GM23338 (cell line): ENCODE data around the gene ABCB11. TPM values are rescaled to one million over a fixed set of nuclear protein-coding genes. Genes with fewer than 3 reads are reported as not detected.

ENCODE experiments used
- ATAC-seq: fragments of 200-7000 bp; cut with Tn5 transposase; 3 replicates; pipeline ENCODE4 v1.9.1; 2020
- DNase-seq: peaks from one replicate; pipeline ENCODE4 v3.0.0-alpha.2; 2015; ENCODE audit warnings: low spot score
- H2AFZ ChIP-seq: fragments of 200-600 bp; sonication (generic); 2 replicates; pipeline ENCODE4 v1.8.0; 2016; ENCODE audit warnings: antibody characterized with exemption, mild to moderate bottlenecking, moderate library complexity
- H3F3A ChIP-seq: fragments of 200-600 bp; sonication (generic); replicated peaks from 2 replicates; pipeline ENCODE4 v1.8.0; 2017; ENCODE audit warnings: antibody characterized with exemption, mixed run types, low read depth
- H3K27ac ChIP-seq: fragments of 200-600 bp; sonication (generic); 2 replicates; pipeline ENCODE4 v1.6.1; 2016; ENCODE audit warnings: low read depth
- H3K27me3 ChIP-seq: fragments of 200-600 bp; sonication (generic); 2 replicates; pipeline ENCODE4 v1.8.0; 2016; ENCODE audit warnings: mild to moderate bottlenecking, mixed run types, moderate library complexity; ENCODE audit not compliant: insufficient read depth
- H3K36me3 ChIP-seq: fragments of 200-600 bp; sonication (generic); 2 replicates; pipeline ENCODE4 v1.8.0; 2016; ENCODE audit warnings: mild to moderate bottlenecking; ENCODE audit not compliant: insufficient read depth
- H3K4me1 ChIP-seq: fragments of 200-600 bp; sonication (generic); 2 replicates; pipeline ENCODE4 v1.8.0; 2016; ENCODE audit warnings: mild to moderate bottlenecking, moderate library complexity; ENCODE audit not compliant: insufficient read depth
- H3K4me2 ChIP-seq: fragments of 200-600 bp; sonication (generic); 2 replicates; pipeline ENCODE4 v1.7.1; 2017; ENCODE audit warnings: mixed run types
- H3K4me3 ChIP-seq: fragments of 200-600 bp; sonication (generic); 2 replicates; pipeline ENCODE4 v1.6.1; 2016; ENCODE audit warnings: mixed run types
- H3K79me2 ChIP-seq: fragments of 200-600 bp; sonication (generic); replicated peaks from 2 replicates; pipeline ENCODE4 v1.8.0; 2017; ENCODE audit warnings: mild to moderate bottlenecking; ENCODE audit not compliant: insufficient read depth
- H3K9me2 ChIP-seq: fragments of 200-600 bp; sonication (generic); 2 replicates; pipeline ENCODE4 v1.8.0; 2017; ENCODE audit not compliant: insufficient read depth
- H4K20me1 ChIP-seq: fragments of 200-600 bp; sonication (generic); replicated peaks from 2 replicates; pipeline ENCODE4 v1.8.0; 2017; ENCODE audit warnings: mild to moderate bottlenecking; ENCODE audit not compliant: insufficient read depth
- H3K27ac Mint-ChIP-seq: 2 replicates; pipeline ENCODE4 v1.8.0; 2020; ENCODE audit warnings: inconsistent platforms, mild to moderate bottlenecking, moderate library complexity, mixed read lengths
- H3K27me3 Mint-ChIP-seq: 3 replicates; pipeline ENCODE4 v1.8.0; 2022; ENCODE audit warnings: low read depth, mild to moderate bottlenecking, moderate library complexity, mixed read lengths, inconsistent platforms; ENCODE audit not compliant: insufficient read depth, poor library complexity
- H3K36me3 Mint-ChIP-seq: 3 replicates; pipeline ENCODE4 v1.8.0; 2021; ENCODE audit warnings: low read depth, mild to moderate bottlenecking, inconsistent platforms, moderate library complexity, mixed read lengths
- H3K4me1 Mint-ChIP-seq: 3 replicates; pipeline ENCODE4 v1.8.0; 2020; ENCODE audit warnings: mild to moderate bottlenecking, inconsistent platforms, mixed read lengths
- H3K4me3 Mint-ChIP-seq: 3 replicates; pipeline ENCODE4 v1.8.0; 2021; ENCODE audit warnings: moderate library complexity, mild to moderate bottlenecking, inconsistent platforms, mixed read lengths
- H3K9me3 Mint-ChIP-seq: 3 replicates; pipeline ENCODE4 v1.8.0; 2020; ENCODE audit warnings: moderate library complexity, mild to moderate bottlenecking, inconsistent platforms, mixed read lengths
- EZH2 ChIP-seq: fragments of 200-600 bp; sonication (generic); IDR thresholded peaks from one replicate; pipeline ENCODE4 v1.8.0; 2017; ENCODE audit warnings: antibody characterized with exemption, mild to moderate bottlenecking, low read depth; ENCODE audit not compliant: unreplicated experiment
- EZH2phosphoT487 ChIP-seq: fragments of 200-600 bp; sonication (generic); IDR thresholded peaks from one replicate; pipeline ENCODE4 v1.8.1; 2018; ENCODE audit warnings: antibody characterized with exemption; ENCODE audit not compliant: unreplicated experiment
- JUNB ChIP-seq: IDR thresholded peaks from one replicate; pipeline ENCODE4 v1.6.1; 2016; ENCODE audit warnings: antibody characterized with exemption; ENCODE audit not compliant: unreplicated experiment
- POLR2AphosphoS5 ChIP-seq: IDR thresholded peaks from 2 replicates; pipeline ENCODE4 v1.6.1; 2016; ENCODE audit warnings: antibody characterized with exemption, low read depth
- REST ChIP-seq: IDR thresholded peaks from one replicate; pipeline ENCODE4 v1.6.1; 2018; ENCODE audit warnings: antibody characterized with exemption; ENCODE audit not compliant: unreplicated experiment
- STAT1 ChIP-seq: IDR thresholded peaks from one replicate; pipeline ENCODE4 v1.6.1; 2016; ENCODE audit warnings: antibody characterized with exemption; ENCODE audit not compliant: unreplicated experiment
- ZNF114 ChIP-seq: fragments of 250-450 bp; sonication (Bioruptor Pico); IDR thresholded peaks from 2 replicates; pipeline ENCODE4 v1.5.0; 2020; ENCODE audit warnings: mild to moderate bottlenecking, moderate library complexity
- ZNF331 ChIP-seq: fragments of 250-450 bp; sonication (Bioruptor Pico); IDR thresholded peaks from 2 replicates; pipeline ENCODE4 v1.5.0; 2020; ENCODE audit warnings: low read depth, mild to moderate bottlenecking, moderate library complexity
- polyA plus RNA-seq: library from polyadenylated mRNA; unstranded; fragments of >200 nt; fragmentation: Nextera tagmentation; extraction: Ambion mirVana; gene quantifications from 2 replicates; pipeline ENCODE4 v1.2.1, GENCODE V29; 2016
- total RNA-seq: library from RNA; depleted of rRNA; stranded (reverse); fragments of >200 nt; shearing (Covaris generic); gene quantifications from 2 replicates; pipeline ENCODE4 v1.2.3, GENCODE V29; 2014
- TF ChIP-seq, protein P1 (sequence below): IDR thresholded peaks from 2 replicates; pipeline ENCODE4 v1.6.1; 2016; ENCODE audit warnings: antibody characterized with exemption
- TF ChIP-seq, protein P2 (sequence below), 2 experiments: fragments of 200-600 bp in 1 of 2; sonication (generic) in 1 of 2; conservative IDR thresholded peaks; 2 replicates each; pipeline versions ENCODE4 v1.5.1 to v1.6.1; 2016 to 2017; ENCODE audit warnings: antibody characterized with exemption in 2 of 2, low read depth in 2 of 2, mild to moderate bottlenecking in 2 of 2, moderate library complexity in 1 of 2

The ABCB11 gene
- total and polyA plus RNA-seq, 2 experiments from 2014 or later: not detected

DNA sequence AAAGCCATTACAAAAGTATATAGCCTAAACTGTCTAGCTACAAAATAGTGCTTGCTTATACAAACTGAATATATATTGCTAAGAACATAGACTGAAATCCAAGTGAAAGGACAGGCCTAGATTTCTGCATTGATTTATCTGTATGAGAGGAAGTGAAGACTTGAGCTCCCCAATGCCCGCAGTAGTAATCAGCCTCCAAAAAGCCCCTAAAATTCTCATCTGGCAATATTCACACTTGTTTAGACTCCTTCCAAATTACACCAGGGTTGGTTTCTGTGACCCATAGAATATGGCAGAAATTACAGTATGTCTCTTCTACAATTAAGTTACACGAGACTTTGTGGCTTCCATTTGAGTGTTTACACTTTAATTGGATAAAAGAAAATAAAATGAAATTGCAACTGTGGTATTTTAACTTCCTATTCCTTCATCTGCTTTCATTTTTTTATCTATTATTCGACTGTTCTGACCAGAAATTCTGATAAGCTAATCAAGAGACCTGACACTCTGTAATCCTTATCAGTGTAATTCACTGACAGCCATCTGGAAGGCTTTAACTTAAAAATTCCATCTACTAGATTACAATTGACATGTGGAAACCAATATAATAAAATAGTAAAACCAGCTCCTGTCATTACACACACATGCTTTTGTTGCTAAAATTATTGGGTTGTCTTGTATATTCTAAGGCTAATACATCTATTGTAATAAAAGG is 21.1 kb downstream of the ABCB11 start:
- Histone ChIP-seq H2AFZ (no peak overlapping the region), H3K36me3 (no peaks in the 10 kb centered on the region), H3K4me2 (no peak overlapping the region), H3K4me1 (0 out of 2 replicates have a peak, but pooled peaks cover 6% of the 10 kb centered on the region), H3K9me2 (peaks cover under 1% of the 10 kb centered on the region; the same call in 1 of the 2 replicates), H3K4me3 (no peak overlapping the region), H3K27me3 (no peaks in the 10 kb centered on the region), H3K79me2 (no peaks in the 10 kb centered on the region), H3F3A (no peaks in the 10 kb centered on the region), H4K20me1 (no peaks in the 10 kb centered on the region), H3K27ac (no peak overlapping the region)
- DNase-seq (no peak), ATAC-seq (no peak)
- no peak overlapping the region for H3K4me3 Mint-ChIP-seq
- H3K27me3 Mint-ChIP-seq: no peaks in the 10 kb centered on the region
- no peak for TF ChIP-seq EZH2
- no peak for TF ChIP-seq EZH2phosphoT487
- no peak for TF ChIP-seq JUNB
- TF ChIP-seq, protein P1, sequence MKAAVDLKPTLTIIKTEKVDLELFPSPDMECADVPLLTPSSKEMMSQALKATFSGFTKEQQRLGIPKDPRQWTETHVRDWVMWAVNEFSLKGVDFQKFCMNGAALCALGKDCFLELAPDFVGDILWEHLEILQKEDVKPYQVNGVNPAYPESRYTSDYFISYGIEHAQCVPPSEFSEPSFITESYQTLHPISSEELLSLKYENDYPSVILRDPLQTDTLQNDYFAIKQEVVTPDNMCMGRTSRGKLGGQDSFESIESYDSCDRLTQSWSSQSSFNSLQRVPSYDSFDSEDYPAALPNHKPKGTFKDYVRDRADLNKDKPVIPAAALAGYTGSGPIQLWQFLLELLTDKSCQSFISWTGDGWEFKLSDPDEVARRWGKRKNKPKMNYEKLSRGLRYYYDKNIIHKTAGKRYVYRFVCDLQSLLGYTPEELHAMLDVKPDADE: no peak
- no peak for TF ChIP-seq ZNF114
- TF ChIP-seq ZNF331 (CRISPR knock-in tag): no peak
- no peaks in the 10 kb centered on the region for H3K36me3 Mint-ChIP-seq
- H3K9me3 Mint-ChIP-seq: no peaks in the 10 kb centered on the region
- no peak overlapping the region for H3K27ac Mint-ChIP-seq
- H3K4me1 Mint-ChIP-seq: peaks cover 7% of the 10 kb centered on the region; the same call in 2 of the 3 replicates

DNA sequence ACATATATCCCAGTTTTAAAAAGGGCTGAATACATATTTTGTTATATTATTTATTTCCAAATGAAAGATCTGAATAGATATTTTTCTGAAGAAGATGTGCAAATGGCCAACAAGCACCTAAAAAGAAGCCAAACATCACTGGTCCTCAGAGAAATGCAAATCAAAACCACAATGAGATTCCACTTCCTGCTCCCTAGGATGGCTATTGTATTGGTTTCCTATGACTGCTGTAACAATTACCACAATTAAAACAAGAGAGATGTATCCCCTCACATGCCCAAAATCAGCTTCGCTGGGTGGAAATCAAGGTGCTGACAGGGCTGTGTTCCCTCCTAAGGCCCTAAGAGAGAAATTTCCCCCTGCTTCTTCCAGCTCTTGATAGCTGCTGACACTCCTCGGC is 23.2 kb downstream of the ABCB11 start:
- DNase-seq (peak; percentile 4), ATAC-seq (no peak)
- H3K27me3 ChIP-seq: no peaks in the 10 kb centered on the region
- 0 out of 2 replicates have a peak, but pooled peaks cover 6% of the 10 kb centered on the region for H3K4me1 ChIP-seq
- H3K27ac ChIP-seq: no peak overlapping the region
- H3F3A ChIP-seq: no peaks in the 10 kb centered on the region
- no peaks in the 10 kb centered on the region for H3K36me3 ChIP-seq
- Mint-ChIP-seq H3K4me1 (peaks cover 7% of the 10 kb centered on the region; the same call in 2 of the 3 replicates), H3K4me3 (no peak overlapping the region), H3K27ac (no peak overlapping the region), H3K27me3 (peaks cover 2% of the 10 kb centered on the region), H3K36me3 (no peaks in the 10 kb centered on the region), H3K9me3 (no peaks in the 10 kb centered on the region)
- H3K4me2 ChIP-seq: no peak overlapping the region
- H4K20me1 ChIP-seq: no peaks in the 10 kb centered on the region
- H3K9me2 ChIP-seq: peaks cover 3% of the 10 kb centered on the region; the same call in 1 of the 2 replicates
- no peak overlapping the region for H3K4me3 ChIP-seq
- H3K79me2 ChIP-seq: no peaks in the 10 kb centered on the region
- no peak overlapping the region for H2AFZ ChIP-seq
- TF ChIP-seq EZH2 (no peak), ZNF114 (no peak), POLR2AphosphoS5 (no peak), EZH2phosphoT487 (no peak), STAT1 (no peak), REST (no peak)
- TF ChIP-seq, protein P1: no peak
- TF ChIP-seq, protein P2, sequence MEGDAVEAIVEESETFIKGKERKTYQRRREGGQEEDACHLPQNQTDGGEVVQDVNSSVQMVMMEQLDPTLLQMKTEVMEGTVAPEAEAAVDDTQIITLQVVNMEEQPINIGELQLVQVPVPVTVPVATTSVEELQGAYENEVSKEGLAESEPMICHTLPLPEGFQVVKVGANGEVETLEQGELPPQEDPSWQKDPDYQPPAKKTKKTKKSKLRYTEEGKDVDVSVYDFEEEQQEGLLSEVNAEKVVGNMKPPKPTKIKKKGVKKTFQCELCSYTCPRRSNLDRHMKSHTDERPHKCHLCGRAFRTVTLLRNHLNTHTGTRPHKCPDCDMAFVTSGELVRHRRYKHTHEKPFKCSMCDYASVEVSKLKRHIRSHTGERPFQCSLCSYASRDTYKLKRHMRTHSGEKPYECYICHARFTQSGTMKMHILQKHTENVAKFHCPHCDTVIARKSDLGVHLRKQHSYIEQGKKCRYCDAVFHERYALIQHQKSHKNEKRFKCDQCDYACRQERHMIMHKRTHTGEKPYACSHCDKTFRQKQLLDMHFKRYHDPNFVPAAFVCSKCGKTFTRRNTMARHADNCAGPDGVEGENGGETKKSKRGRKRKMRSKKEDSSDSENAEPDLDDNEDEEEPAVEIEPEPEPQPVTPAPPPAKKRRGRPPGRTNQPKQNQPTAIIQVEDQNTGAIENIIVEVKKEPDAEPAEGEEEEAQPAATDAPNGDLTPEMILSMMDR (conservative IDR thresholded peaks at IDR 0.05; ENCODE audit: low read depth in 2 of 2): no peak
